PFSK-1 (cell line): ENCODE results near the gene ARID4B.

ENCODE experiments used
- FOXP2 ChIP-seq: optimal IDR thresholded peaks from 2 replicates; pipeline ENCODE3; 2011; ENCODE audit warnings: borderline replicate concordance, control low read depth, inconsistent platforms; ENCODE audit not compliant: insufficient read depth; ENCODE audit errors: extremely low read length, extremely low read depth
- POLR2AphosphoS5 ChIP-seq: IDR thresholded peaks from 2 replicates; pipeline ENCODE4 v1.6.1; 2012; ENCODE audit warnings: low read depth, mild to moderate bottlenecking, control low read depth, low read length, moderate library complexity
- REST ChIP-seq, 2 experiments: IDR thresholded peaks; 2 replicates each; pipeline versions ENCODE4 v1.6.1 to v1.8.0; 2011 to 2012; ENCODE audit warnings: low read depth in 2 of 2, low read length in 2 of 2, control low read depth in 1 of 2, inconsistent platforms in 1 of 2, mild to moderate bottlenecking in 1 of 2, moderate library complexity in 1 of 2; ENCODE audit not compliant: insufficient read depth in 1 of 2
- TAF1 ChIP-seq: IDR thresholded peaks from 2 replicates; pipeline ENCODE4 v1.6.1; 2012; ENCODE audit warnings: low read length, control low read depth, borderline replicate concordance; ENCODE audit not compliant: insufficient read depth

GRCh38 chr1:235161685-235162327, 166.2 kb downstream of the ARID4B start:
- TF ChIP-seq POLR2AphosphoS5, result no peak
- TF ChIP-seq REST (IDR thresholded peaks at IDR 0.05; ENCODE audit: insufficient read depth in 1 of 2, low read depth in 2 of 2, low read length in 2 of 2), result no peak
- TF ChIP-seq TAF1, result no peak
- no peak for TF ChIP-seq FOXP2
